ENCODE data around the gene PRSS36.
"Not testable (repeated sequence)": the region's sequence is repeated elsewhere in the genome, so short reads cannot be mapped to it uniquely, and the experiment has no call there.

PRSS36 gene

GRCh38 chr16:31142109-31143010 lies 7.5 kb downstream of the PRSS36 start:
- POLR2A ChIA-PET = interaction anchor here (0.6 to 1.8 kb wide), 6 partner anchors 11 to 69 kb away, joined by 3 to 29 read pairs (median 3); partner anchors contain the start of genes FUS and KAT8
- peak; percentile 100 for DNase-seq (ENCODE audit: extremely low spot score)
- TF ChIP-seq CTCF (IDR thresholded peaks at IDR 0.05; ENCODE audit: control extremely low read depth, extremely low read depth, low read depth, missing control alignments) = peak; percentile 97
- CTCF ChIA-PET = interaction anchor here (0.6 to 4.9 kb wide), 48 partner anchors 9 to 317 kb away, joined by 3 to 68 read pairs (median 5); partner anchors contain the start of genes ARMC5, FUS, ITGAM and KAT8

GRCh38 chr16:31141489-31142108 lies 8.3 kb downstream of the PRSS36 start:
- ChIA-PET CTCF (interaction anchor here (0.8 to 4.9 kb wide), 45 partner anchors 8 to 318 kb away, joined by 3 to 68 read pairs (median 6); partner anchors contain the start of genes ARMC5, FUS, ITGAM and KAT8), POLR2A (interaction anchor here (0.9 to 1.8 kb wide), 5 partner anchors 11 to 42 kb away, joined by 3 to 29 read pairs (median 3); partner anchors contain the start of genes FUS and KAT8)
- no peak for DNase-seq (ENCODE audit: extremely low spot score)
- TF ChIP-seq CTCF (IDR thresholded peaks at IDR 0.05; ENCODE audit: control extremely low read depth, extremely low read depth, low read depth, missing control alignments) = no peak

DNA sequence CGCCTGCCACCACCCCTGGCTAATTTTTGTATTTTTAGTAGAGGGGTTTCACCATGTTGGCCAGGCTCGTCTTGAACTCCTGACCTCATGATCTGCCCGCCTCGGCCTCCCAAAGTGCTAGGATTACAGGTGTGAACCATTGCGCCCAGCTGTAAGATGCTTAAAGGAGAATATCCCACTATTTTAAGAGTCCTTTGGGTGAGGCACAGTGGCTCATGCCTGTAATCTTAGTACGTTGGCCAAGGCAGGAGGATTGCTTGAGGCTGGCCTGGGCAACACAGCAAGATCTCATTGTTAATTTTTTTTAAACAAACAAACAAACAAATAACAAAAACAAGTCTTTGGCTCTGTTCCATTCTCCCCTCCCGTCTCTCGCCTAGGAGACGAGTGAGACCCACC lies 8.8 kb downstream of the PRSS36 start:
- DNase-seq (ENCODE audit: extremely low spot score); POLR2A ChIA-PET: not testable (repeated sequence)
- CTCF ChIA-PET = interaction anchor here (1.2 to 4.9 kb wide), 7 partner anchors 13 to 187 kb away, joined by 3 to 68 read pairs (median 21); partner anchors contain the start of gene VKORC1

DNA sequence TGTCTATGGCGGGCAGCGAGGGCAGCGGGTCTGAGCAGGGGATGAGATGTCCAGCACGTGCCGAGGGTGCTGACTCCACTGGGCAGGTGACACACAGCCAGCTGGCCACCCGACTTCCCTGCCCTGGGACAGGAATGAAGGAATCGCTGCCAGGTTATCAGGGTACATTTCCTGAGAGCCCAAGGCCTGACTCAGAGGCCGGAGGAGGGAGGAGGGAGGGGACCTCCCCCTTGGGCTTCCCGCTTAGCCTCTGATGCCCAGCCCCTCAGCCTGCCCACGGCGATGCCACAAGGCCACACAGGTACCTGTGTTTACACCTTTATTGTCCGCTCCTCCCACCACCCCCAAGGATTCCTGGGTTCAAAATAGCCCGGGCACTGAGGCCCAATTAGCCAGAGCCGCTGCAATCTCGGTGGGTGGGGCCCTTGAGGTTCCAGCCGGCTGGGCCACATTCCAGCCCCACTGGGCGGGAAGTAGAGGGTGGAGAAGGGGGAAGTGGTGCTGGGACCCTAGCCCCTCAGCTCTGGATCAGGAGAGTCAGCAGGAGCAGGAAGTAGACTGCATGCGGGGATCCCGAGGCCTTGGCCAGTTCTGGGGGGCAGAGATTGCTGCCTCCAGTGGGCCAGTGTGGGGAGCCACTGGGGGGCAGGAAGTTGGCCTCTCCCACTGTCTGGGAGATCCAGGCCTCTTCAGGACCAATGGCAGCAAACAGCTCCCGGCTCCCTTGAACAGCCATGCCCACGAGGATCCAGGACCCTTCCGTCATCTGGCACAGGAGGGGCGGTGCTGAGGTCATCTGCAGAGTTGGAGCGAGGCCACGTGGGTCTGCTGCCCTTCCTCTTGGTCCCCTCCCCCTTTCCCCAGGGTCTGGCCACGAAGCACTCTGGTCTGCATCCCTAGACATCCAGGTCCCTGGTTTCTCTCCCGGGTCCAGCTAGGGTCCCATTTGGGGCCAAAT lies 11.0 kb downstream of the PRSS36 start:
- CTCF ChIA-PET = interaction anchor here (4.9 kb wide), 1 partner anchor 10 kb away, joined by 68 read pairs; no protein-coding TSS in a partner anchor
- POLR2A ChIA-PET = no interaction called here
- TF ChIP-seq CTCF (IDR thresholded peaks at IDR 0.05; ENCODE audit: control extremely low read depth, extremely low read depth, low read depth, missing control alignments) = no peak
- DNase-seq (ENCODE audit: extremely low spot score) = no peak

DNA sequence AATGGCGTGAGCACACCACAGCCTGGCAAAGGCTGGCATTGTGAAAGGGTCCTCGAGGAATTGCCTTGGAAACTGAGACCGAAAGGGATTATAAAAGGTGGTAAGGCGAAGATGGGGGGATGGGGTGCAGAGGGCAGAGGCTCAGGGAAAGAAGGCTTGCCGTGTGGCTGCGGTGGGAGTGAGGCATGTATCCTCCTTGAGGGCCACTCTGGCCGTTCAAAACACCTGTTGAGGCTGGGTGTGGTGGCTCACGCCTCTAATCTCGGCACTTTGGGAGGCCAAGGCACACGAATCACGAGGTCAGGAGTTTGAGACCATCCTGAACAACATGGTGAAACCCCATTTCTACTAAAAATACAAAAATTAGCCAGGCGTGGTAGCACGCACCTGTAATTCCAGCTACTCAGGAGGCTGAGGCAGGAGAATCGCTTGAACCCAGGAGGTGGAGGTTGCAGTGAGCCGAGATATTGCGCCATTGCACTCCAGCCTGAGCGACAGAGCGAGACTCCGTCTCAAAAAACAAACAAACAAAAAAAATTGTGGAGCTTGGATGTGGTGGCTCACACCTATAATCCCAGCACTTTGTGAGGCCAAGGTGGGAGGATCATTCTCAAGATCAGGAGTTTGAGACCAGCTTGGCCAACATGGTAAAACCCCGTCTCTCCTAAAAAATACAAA lies 12.9 kb downstream of the PRSS36 start:
- not testable (repeated sequence) for DNase-seq (ENCODE audit: extremely low spot score)
- ChIA-PET POLR2A (interaction anchor here (1.7 kb wide), 1 partner anchor 43 kb away, joined by 6 read pairs; the partner anchor contains the start of gene FUS), CTCF (interaction anchor here (1.1 kb wide), 1 partner anchor 152 kb away, joined by 3 read pairs; the partner anchor contains the start of gene HSD3B7)

DNA sequence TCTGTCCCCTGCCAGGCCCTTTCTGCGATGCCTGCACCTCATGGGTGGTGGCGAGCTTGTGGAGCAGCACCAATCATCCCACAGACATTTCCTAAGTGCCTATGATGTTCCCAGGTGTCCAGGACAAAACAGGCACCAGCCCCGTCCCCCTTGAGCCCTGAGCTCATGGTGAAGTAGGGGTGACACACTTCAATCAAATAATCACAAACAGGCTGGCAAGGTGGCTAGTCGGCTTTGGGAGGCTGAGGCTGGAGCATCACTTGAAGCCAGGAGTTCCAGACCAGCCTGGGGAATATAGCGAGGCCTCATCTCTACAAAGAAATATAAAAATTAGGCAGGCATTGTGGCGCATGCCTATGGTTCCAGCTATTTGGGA lies 13.6 kb downstream of the PRSS36 start:
- ChIA-PET CTCF (interaction anchor here (1.0 to 1.1 kb wide), 2 partner anchors 20 to 151 kb away, joined by 3 read pairs; partner anchors contain the start of gene HSD3B7), POLR2A (interaction anchor here (1.7 kb wide), 1 partner anchor 44 kb away, joined by 6 read pairs; the partner anchor contains the start of gene FUS)
- no peak for TF ChIP-seq CTCF (IDR thresholded peaks at IDR 0.05; ENCODE audit: control extremely low read depth, extremely low read depth, low read depth, missing control alignments)
- DNase-seq (ENCODE audit: extremely low spot score) = no peak
